HG03558 (cell line): Measurements from ENCODE around the gene GET4.
"Not testable (repeated sequence)": the region's sequence is repeated elsewhere in the genome, so short reads cannot be mapped to it uniquely, and the experiment has no call there.

ENCODE experiments used
- ATAC-seq: cut with Tn5 transposase; IDR thresholded peaks from one replicate; pipeline ENCODE4 v1.9.1; 2021; ENCODE audit warnings: moderate number of reproducible peaks; ENCODE audit not compliant: unreplicated experiment; ENCODE audit errors: extremely low read depth

The GET4 gene

GRCh38 chr7:867406-868188 lies 8.8 kb upstream of the GET4 start:
- ATAC-seq: no peak

GRCh38 chr7:868189-868486 lies 8.2 kb upstream of the GET4 start:
- no peak for ATAC-seq

GRCh38 chr7:869348-869747 lies 7.0 kb upstream of the GET4 start:
- ATAC-seq: no peak

GRCh38 chr7:871900-872537 lies 4.3 kb upstream of the GET4 start:
- ATAC-seq: no peak

GRCh38 chr7:872685-873084 lies 3.7 kb upstream of the GET4 start:
- ATAC-seq: not testable (repeated sequence)

GRCh38 chr7:873367-874002 lies 2.9 kb upstream of the GET4 start:
- ATAC-seq: no peak

- ATAC-seq: no peak
Measured at GRCh38 chr7:874031-874749, 2.2 kb upstream of the GET4 start.

GRCh38 chr7:875051-875450 lies 1.3 kb upstream of the GET4 start:
- ATAC-seq: no peak

- no peak for ATAC-seq
Measured at GRCh38 chr7:875476-876076, 778 bp upstream of the GET4 start.

GRCh38 chr7:876972-877311 lies 588 bp downstream of the GET4 start:
- ATAC-seq: no peak

GRCh38 chr7:877312-878232 lies 1.2 kb downstream of the GET4 start:
- ATAC-seq: no peak

- no peak for ATAC-seq
Measured at GRCh38 chr7:879093-879492, 2.7 kb downstream of the GET4 start.

- no peak for ATAC-seq
Measured at GRCh38 chr7:879706-880105, 3.4 kb downstream of the GET4 start.

- no peak for ATAC-seq
Measured at GRCh38 chr7:880450-880849, 4.1 kb downstream of the GET4 start.

GRCh38 chr7:881441-882234 lies 5.3 kb downstream of the GET4 start:
- ATAC-seq: no peak

GRCh38 chr7:882336-883035 lies 6.1 kb downstream of the GET4 start:
- no peak for ATAC-seq

GRCh38 chr7:883055-884021 lies 7.0 kb downstream of the GET4 start:
- no peak for ATAC-seq
